Measurements from ENCODE around the gene HHATL.

Gene HHATL

GRCh38 chr3:42664438-42664803, 38.2 kb downstream of the HHATL start:
- no peak for DNase-seq (ENCODE audit: low read depth)

GRCh38 chr3:42663581-42664437, 38.8 kb downstream of the HHATL start:
- DNase-seq (ENCODE audit: low read depth) = no peak

- no peak for DNase-seq (ENCODE audit: low read depth)
Measured at GRCh38 chr3:42662813-42663535, 39.6 kb downstream of the HHATL start.

GRCh38 chr3:42662037-42662812, 40.4 kb downstream of the HHATL start:
- no peak for DNase-seq (ENCODE audit: low read depth)

DNA sequence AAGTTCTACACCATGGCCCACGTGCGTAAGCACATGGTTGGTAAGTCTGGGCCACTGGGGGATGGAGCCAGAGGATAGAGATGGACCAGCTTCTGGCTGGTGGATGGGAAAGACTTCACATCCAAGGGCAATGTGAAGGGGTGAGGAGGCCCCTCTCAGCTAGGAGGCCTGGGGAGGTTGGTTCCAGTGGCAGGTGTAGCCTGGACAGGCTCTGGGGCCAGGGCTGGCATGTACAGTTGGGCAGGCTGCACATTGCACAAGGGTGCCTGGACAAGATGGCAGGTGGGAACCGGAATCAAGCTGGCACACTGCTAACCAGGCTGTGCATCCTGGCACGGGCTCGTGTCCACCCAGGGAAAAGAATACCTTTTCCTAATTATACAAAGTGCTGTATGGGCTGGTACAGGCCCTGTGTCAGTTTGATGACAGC, 41.0 kb downstream of the HHATL start:
- DNase-seq (ENCODE audit: low read depth) = no peak

DNA sequence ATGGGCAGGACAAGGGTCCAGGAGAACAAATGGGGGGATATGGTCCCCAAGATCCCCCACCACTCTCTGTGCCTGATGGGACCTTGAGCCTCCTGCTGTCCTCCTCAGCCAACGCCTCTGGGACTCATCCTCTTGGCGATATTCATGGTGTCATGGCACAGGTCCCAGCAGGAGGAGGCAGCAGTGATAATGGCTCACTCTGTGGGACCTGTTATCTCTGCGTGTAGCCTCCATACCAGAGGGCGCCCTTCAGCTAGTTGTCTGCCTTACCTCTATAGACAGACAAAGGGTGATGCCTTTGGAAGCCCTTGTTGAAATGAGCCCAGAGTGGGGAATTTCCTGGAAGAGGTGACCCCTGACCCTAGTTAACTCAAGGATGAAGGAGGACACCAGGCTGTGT, 41.7 kb downstream of the HHATL start:
- DNase-seq (ENCODE audit: low read depth) = no peak

DNA sequence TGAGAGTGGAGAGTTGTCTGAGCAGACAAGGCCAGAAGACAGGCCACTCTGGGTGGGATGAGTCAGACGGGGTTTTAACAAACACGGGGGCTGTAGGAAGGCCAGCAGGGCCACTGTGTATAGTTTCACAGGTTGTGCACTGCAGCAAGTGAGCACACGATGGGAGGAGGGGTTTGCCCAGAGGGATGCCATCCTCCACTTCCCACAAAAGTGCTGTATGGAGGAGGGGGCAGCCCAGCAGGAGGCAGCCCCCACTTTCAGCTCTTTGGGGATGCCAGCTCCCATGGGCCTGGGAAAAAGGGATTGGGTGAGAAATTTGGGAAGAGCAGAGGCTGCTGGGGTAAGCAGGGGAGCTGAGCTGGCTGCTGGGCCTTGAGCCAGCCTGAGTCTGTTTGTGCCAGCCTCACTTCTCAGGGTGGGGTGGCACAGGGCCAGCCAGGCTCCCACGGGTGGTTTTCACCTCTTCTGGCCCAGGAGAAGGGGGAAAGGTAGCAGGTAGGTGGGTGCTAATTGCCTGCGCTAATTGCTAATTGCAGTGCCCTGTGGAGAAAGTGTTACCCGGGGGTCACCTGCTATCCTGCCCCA, 42.4 kb downstream of the HHATL start:
- no peak for DNase-seq (ENCODE audit: low read depth)

- DNase-seq (ENCODE audit: low read depth) = no peak
Measured at GRCh38 chr3:42659451-42660130, 43.0 kb downstream of the HHATL start.

GRCh38 chr3:42658771-42659390, 43.7 kb downstream of the HHATL start:
- no peak for DNase-seq (ENCODE audit: low read depth)

GRCh38 chr3:42658091-42658770, 44.4 kb downstream of the HHATL start:
- DNase-seq (ENCODE audit: low read depth) = no peak

GRCh38 chr3:42657675-42658074, 44.9 kb downstream of the HHATL start:
- DNase-seq (ENCODE audit: low read depth) = no peak

GRCh38 chr3:42656680-42657610, 45.7 kb downstream of the HHATL start:
- DNase-seq (ENCODE audit: low read depth) = no peak

- DNase-seq (ENCODE audit: low read depth) = no peak
Measured at GRCh38 chr3:42655980-42656679, 46.5 kb downstream of the HHATL start.

DNA sequence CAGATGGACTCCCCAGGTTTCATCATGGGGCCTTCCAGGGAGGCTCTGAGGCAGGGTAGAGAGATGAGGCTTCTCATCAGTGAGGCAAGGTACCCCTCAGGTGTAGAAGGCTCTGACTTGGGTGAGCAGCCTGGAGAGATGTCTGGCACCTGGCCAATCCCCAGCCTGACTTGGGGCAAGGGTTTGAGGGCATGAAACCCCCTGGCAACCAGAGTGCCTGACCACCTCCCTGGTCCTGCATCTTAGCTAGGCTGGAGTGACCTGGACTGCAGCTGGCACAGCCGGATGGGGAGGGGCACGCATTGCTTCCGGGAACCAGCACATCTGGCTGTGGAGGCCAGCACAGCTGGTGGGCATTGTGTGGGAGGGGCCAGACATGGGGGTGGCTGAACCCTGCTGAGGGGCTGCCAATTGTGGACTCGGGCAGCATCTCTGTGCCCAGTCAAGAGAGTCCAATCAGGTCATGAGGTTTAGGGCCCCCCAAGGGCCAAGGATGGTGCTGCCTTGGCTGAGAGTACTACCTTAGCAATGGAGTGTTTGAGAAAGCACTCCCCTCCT, 47.2 kb downstream of the HHATL start:
- no peak for DNase-seq (ENCODE audit: low read depth)

GRCh38 chr3:42654331-42655201, 48.0 kb downstream of the HHATL start:
- DNase-seq (ENCODE audit: low read depth) = no peak

GRCh38 chr3:42653560-42654330, 48.9 kb downstream of the HHATL start, which contains the start of gene ZBTB47:
Gene ZBTB47 (plus strand): TSS chr3:42653697. CDS start chr3:42658356, 4,659 bp downstream.
- no peak for DNase-seq (ENCODE audit: low read depth)

GRCh38 chr3:42653303-42653559, 49.4 kb downstream of the HHATL start:
- DNase-seq (ENCODE audit: low read depth) = no peak
